Caco-2 (cell line): ENCODE data around the gene CCL1. TPM values are rescaled to one million over a fixed set of nuclear protein-coding genes. Genes with fewer than 3 reads are reported as not detected.

ENCODE experiments used
- BruUV-seq: library from RNA; stranded (reverse); fragments of 400-500 nt; replicated peaks from 2 replicates; lab custom pipeline; 2021; lab: Mats Ljungman, UMichigan
- CTCF ChIA-PET: fragments of 300-600 bp; sonication (Branson Sonifier 250); formaldehyde crosslinking; loops from one replicate; lab custom pipeline; 2022; ENCODE audit warnings: antibody characterized with exemption; lab: Charles Lee
- POLR2A ChIA-PET: fragments of 300-600 bp; sonication (Branson Sonifier 250); formaldehyde crosslinking; loops from one replicate; lab custom pipeline; 2022; ENCODE audit warnings: antibody characterized with exemption; lab: Charles Lee
- DNase-seq, 2 experiments: peaks; one replicate each; pipeline versions ENCODE4 v3.0.0 to v3.0.0-alpha.2; 2020 to 2022
- H3K27me3 ChIP-seq: replicated peaks from 2 replicates; pipeline ENCODE4 v1.6.0; 2011; ENCODE audit warnings: low read length; ENCODE audit not compliant: control insufficient read depth, insufficient read depth
- H3K36me3 ChIP-seq: 2 replicates; pipeline ENCODE4 v1.5.1; 2011; ENCODE audit warnings: low read length; ENCODE audit not compliant: control insufficient read depth, insufficient read depth
- H3K4me1 ChIP-seq: fragments of 250-450 bp; sonication (Bioruptor Pico); 2 replicates; pipeline ENCODE4 v1.5.1; 2020; ENCODE audit warnings: mild to moderate bottlenecking
- H3K4me3 ChIP-seq: 2 replicates; pipeline ENCODE4 v1.5.1; 2011; ENCODE audit warnings: low read depth, mild to moderate bottlenecking, control low read depth, low read length
- H3K9me3 ChIP-seq: fragments of 250-450 bp; sonication (Bioruptor Pico); 2 replicates; pipeline ENCODE4 v1.5.1; 2020; ENCODE audit warnings: mild to moderate bottlenecking, moderate library complexity
- H3K27ac Mint-ChIP-seq: one replicate; pipeline ENCODE4 v1.8.0; 2022; ENCODE audit warnings: mixed read lengths; ENCODE audit not compliant: unreplicated experiment
- H3K27me3 Mint-ChIP-seq: one replicate; pipeline ENCODE4 v1.8.0; 2022; ENCODE audit warnings: mixed read lengths; ENCODE audit not compliant: insufficient read depth, unreplicated experiment
- H3K36me3 Mint-ChIP-seq: one replicate; pipeline ENCODE4 v1.8.0; 2022; ENCODE audit warnings: mild to moderate bottlenecking, mixed read lengths; ENCODE audit not compliant: insufficient read depth, unreplicated experiment
- H3K4me1 Mint-ChIP-seq: one replicate; pipeline ENCODE4 v1.8.0; 2022; ENCODE audit warnings: low read depth, mixed read lengths; ENCODE audit not compliant: unreplicated experiment
- H3K4me3 Mint-ChIP-seq: one replicate; pipeline ENCODE4 v1.8.0; 2022; ENCODE audit warnings: mild to moderate bottlenecking, moderate library complexity, mixed read lengths; ENCODE audit not compliant: unreplicated experiment
- H3K9me3 Mint-ChIP-seq: one replicate; pipeline ENCODE4 v1.8.0; 2022; ENCODE audit warnings: mixed read lengths; ENCODE audit not compliant: unreplicated experiment
- CTCF ChIP-seq, 2 experiments: fragments of 200-600 bp in 1 of 2; IDR thresholded peaks; 1 replicate in 1 of 2; 2 replicates in 1 of 2; pipeline versions ENCODE4 v1.5.1 to v1.8.0; 2011 to 2022; ENCODE audit warnings: antibody characterized with exemption in 1 of 2, control low read depth in 1 of 2, inconsistent platforms in 1 of 2, low read depth in 1 of 2, low read length in 1 of 2, mild to moderate bottlenecking in 1 of 2, moderate library complexity in 1 of 2; ENCODE audit not compliant: insufficient read depth in 1 of 2, severe bottlenecking in 1 of 2, unreplicated experiment in 1 of 2
- intact Hi-C: fragments of 100-400 bp; cut with micrococcal nuclease; formaldehyde crosslinking; loops from one replicate; pipeline ENCODE4 v1.10.0; 2022; ENCODE audit not compliant: unreplicated experiment
- total RNA-seq: library from RNA; stranded (reverse); gene quantifications from 2 replicates; pipeline ENCODE4 v1.2.3, GENCODE V29; 2022

Gene CCL1
- total RNA-seq, 1 experiment from 2014 or later, result not detected

- intact Hi-C loops, result no loop called here
- H3K36me3 Mint-ChIP-seq, result no peaks in the 10 kb centered on the region
Observed at GRCh38 chr17:34383216-34383615, 20.2 kb upstream of the CCL1 start.

DNA sequence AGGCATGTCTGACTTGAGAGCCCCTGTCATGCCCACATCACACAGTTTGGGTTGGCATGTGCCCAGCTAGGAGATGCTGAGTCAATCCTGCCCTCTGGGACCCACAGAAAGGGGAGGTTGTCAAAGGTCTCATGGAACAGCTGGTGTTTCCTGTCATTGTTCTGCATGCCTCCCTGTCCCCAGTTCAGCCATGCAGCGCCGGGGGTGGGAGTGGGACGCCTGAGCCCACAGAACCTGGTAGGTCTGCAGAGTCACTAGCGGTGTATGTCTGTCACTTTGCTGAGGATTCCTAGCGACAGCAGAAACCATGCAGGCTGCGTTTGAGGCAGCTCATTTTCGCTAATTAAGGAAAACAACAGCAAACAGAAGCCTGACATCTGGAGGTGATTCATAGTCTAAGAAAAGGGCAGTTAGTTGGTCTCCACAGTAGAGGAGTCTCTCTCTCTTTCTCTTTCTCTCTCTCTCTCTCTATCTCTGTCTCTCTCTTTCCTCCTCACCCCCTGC lies 19.6 kb upstream of the CCL1 start:
- ChIA-PET CTCF (interaction anchor here (1.6 kb wide), 1 partner anchor 21 kb away, joined by 5 read pairs; no protein-coding TSS in a partner anchor), POLR2A (interaction anchor here (0.6 kb wide), 2 partner anchors 9 to 598 kb away, joined by 3 to 5 read pairs; no protein-coding TSS in a partner anchor)
- DNase-seq, result no peak
- TF ChIP-seq CTCF (IDR thresholded peaks at IDR 0.05; ENCODE audit: insufficient read depth in 1 of 2, low read depth in 1 of 2, low read length in 1 of 2, severe bottlenecking in 1 of 2, unreplicated experiment in 1 of 2), result no peak
- H3K36me3 Mint-ChIP-seq, result no peaks in the 10 kb centered on the region
- no peak overlapping the region for H3K27ac Mint-ChIP-seq
- Histone ChIP-seq H3K4me3 (no peak overlapping the region), H3K27me3 (no peaks in the 10 kb centered on the region; the same call in 1 of the 2 replicates), H3K36me3 (no peaks in the 10 kb centered on the region), H3K9me3 (no peaks in the 10 kb centered on the region), H3K4me1 (no peaks in the 10 kb centered on the region)
- H3K4me1 Mint-ChIP-seq, result no peaks in the 10 kb centered on the region
- H3K27me3 Mint-ChIP-seq, result peaks cover 22% of the 10 kb centered on the region
- no peaks in the 10 kb centered on the region for H3K9me3 Mint-ChIP-seq
- intact Hi-C loops, result no loop called here
- no peak overlapping the region for H3K4me3 Mint-ChIP-seq
- BruUV-seq, result no TSS peak

More at GRCh38 chr17:34383216-34383615, 20.2 kb upstream of the CCL1 start:
- no peaks in the 10 kb centered on the region for H3K4me1 Mint-ChIP-seq
- Histone ChIP-seq H3K27me3 (no peaks in the 10 kb centered on the region; the same call in 1 of the 2 replicates), H3K4me1 (no peaks in the 10 kb centered on the region), H3K36me3 (no peaks in the 10 kb centered on the region), H3K9me3 (no peaks in the 10 kb centered on the region), H3K4me3 (no peak overlapping the region)
- CTCF ChIA-PET, result interaction anchor here (1.6 kb wide), 1 partner anchor 22 kb away, joined by 5 read pairs; no protein-coding TSS in a partner anchor
- POLR2A ChIA-PET, result no interaction called here
- no peak for DNase-seq
- H3K27ac Mint-ChIP-seq, result no peak overlapping the region
- no peaks in the 10 kb centered on the region for H3K9me3 Mint-ChIP-seq
- no peak for TF ChIP-seq CTCF (IDR thresholded peaks at IDR 0.05; ENCODE audit: insufficient read depth in 1 of 2, low read depth in 1 of 2, low read length in 1 of 2, severe bottlenecking in 1 of 2, unreplicated experiment in 1 of 2)
- peaks cover 22% of the 10 kb centered on the region for H3K27me3 Mint-ChIP-seq
- BruUV-seq, result no TSS peak
- no peak overlapping the region for H3K4me3 Mint-ChIP-seq

DNA sequence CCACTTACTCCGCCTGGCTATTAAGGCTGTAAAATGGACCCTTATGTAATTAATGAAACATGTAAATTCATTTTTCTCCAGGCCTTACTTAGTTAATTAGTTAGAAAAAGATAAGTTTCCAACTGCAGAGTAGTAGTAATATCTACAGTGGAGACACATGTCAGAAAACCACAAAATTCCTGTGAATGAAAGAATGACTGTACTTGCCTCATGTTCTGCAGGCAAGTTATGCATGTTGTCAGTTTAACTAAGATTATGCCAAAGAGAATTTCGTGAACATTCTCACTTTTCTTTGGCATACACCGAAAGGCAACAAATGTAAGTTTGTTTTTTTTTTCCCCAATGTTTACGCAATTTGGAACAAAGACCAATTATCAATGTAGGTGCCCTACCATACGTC lies 16.8 kb upstream of the CCL1 start:
- ChIA-PET CTCF (no interaction called here), POLR2A (no interaction called here)
- DNase-seq, result no peak
- H3K27me3 ChIP-seq, result no peaks in the 10 kb centered on the region
- no TSS peak for BruUV-seq
- H3K36me3 Mint-ChIP-seq, result no peaks in the 10 kb centered on the region
- H3K36me3 ChIP-seq, result no peaks in the 10 kb centered on the region
- H3K4me3 ChIP-seq, result no peak overlapping the region
- no peak for TF ChIP-seq CTCF (IDR thresholded peaks at IDR 0.05; ENCODE audit: insufficient read depth in 1 of 2, low read depth in 1 of 2, low read length in 1 of 2, severe bottlenecking in 1 of 2, unreplicated experiment in 1 of 2)
- intact Hi-C loops, result no loop called here
- H3K4me1 ChIP-seq, result no peaks in the 10 kb centered on the region
- no peak overlapping the region for H3K27ac Mint-ChIP-seq
- H3K4me3 Mint-ChIP-seq, result no peak overlapping the region
- H3K9me3 ChIP-seq, result no peaks in the 10 kb centered on the region
- H3K4me1 Mint-ChIP-seq, result no peaks in the 10 kb centered on the region
- H3K27me3 Mint-ChIP-seq, result peaks cover 15% of the 10 kb centered on the region
- no peaks in the 10 kb centered on the region for H3K9me3 Mint-ChIP-seq
